MM.1S (cell line): ENCODE results near the gene CHN2.

ENCODE experiments used
- DNase-seq: peaks from one replicate; pipeline ENCODE4 v3.0.0-alpha.2; 2015
- H2AFZ ChIP-seq: fragments of 300-600 bp; sonication (generic); 2 replicates; pipeline ENCODE4 v1.6.0; 2016; ENCODE audit warnings: antibody characterized with exemption, low read length
- H3F3A ChIP-seq: fragments of 300-600 bp; sonication (generic); 2 replicates; pipeline ENCODE4 v1.6.1; 2016; ENCODE audit warnings: mild to moderate bottlenecking, antibody characterized with exemption, low read length, moderate library complexity, mixed read lengths; ENCODE audit not compliant: insufficient read depth
- H3K27ac ChIP-seq: fragments of 300-600 bp; sonication (generic); 2 replicates; pipeline ENCODE4 v1.5.1; 2016; ENCODE audit warnings: mild to moderate bottlenecking, low read length
- H3K27me3 ChIP-seq: fragments of 300-600 bp; sonication (generic); replicated peaks from 2 replicates; pipeline ENCODE4 v1.6.0; 2016; ENCODE audit warnings: low read length; ENCODE audit not compliant: insufficient read depth
- H3K36me3 ChIP-seq: fragments of 300-600 bp; sonication (generic); replicated peaks from 2 replicates; pipeline ENCODE4 v1.6.1; 2016; ENCODE audit warnings: mild to moderate bottlenecking, low read length, mixed read lengths; ENCODE audit not compliant: insufficient read depth
- H3K4me1 ChIP-seq: fragments of 300-600 bp; sonication (generic); 2 replicates; pipeline ENCODE4 v1.6.1; 2016; ENCODE audit warnings: low read length, mixed read lengths
- H3K4me2 ChIP-seq: fragments of 300-600 bp; sonication (generic); 2 replicates; pipeline ENCODE4 v1.6.0; 2016; ENCODE audit warnings: low read depth, low read length
- H3K4me3 ChIP-seq: fragments of 300-600 bp; sonication (generic); 2 replicates; pipeline ENCODE4 v1.5.1; 2016; ENCODE audit warnings: low read length, mixed read lengths
- H3K79me2 ChIP-seq: fragments of 300-600 bp; sonication (generic); 2 replicates; pipeline ENCODE4 v1.6.1; 2016; ENCODE audit warnings: mixed run types, low read length, mixed read lengths
- H3K9ac ChIP-seq: fragments of 300-600 bp; sonication (generic); 2 replicates; pipeline ENCODE4 v1.6.1; 2016; ENCODE audit warnings: low read length, mixed read lengths
- H3K9me2 ChIP-seq: fragments of 300-600 bp; sonication (generic); replicated peaks from 2 replicates; pipeline ENCODE4 v1.6.1; 2016; ENCODE audit warnings: mild to moderate bottlenecking, low read length, mixed read lengths; ENCODE audit not compliant: insufficient read depth
- H3K9me3 ChIP-seq: fragments of 300-600 bp; sonication (generic); replicated peaks from 2 replicates; pipeline ENCODE4 v1.6.1; 2016; ENCODE audit warnings: mild to moderate bottlenecking, low read length, mixed read lengths; ENCODE audit not compliant: insufficient read depth
- H4K20me1 ChIP-seq: fragments of 300-600 bp; sonication (generic); 2 replicates; pipeline ENCODE4 v1.6.1; 2016; ENCODE audit warnings: mild to moderate bottlenecking, low read length, moderate library complexity, mixed read lengths; ENCODE audit not compliant: insufficient read depth
- EZH2 ChIP-seq: fragments of 300-600 bp; sonication (generic); optimal IDR thresholded peaks from 2 replicates; pipeline ENCODE3; 2017; ENCODE audit warnings: low read depth, mild to moderate bottlenecking, antibody characterized with exemption, low read length, mixed read lengths
- EZH2phosphoT487 ChIP-seq: fragments of 300-600 bp; sonication (generic); IDR thresholded peaks from 2 replicates; pipeline ENCODE4 v1.6.1; 2018; ENCODE audit warnings: antibody characterized with exemption, low read length
- TF ChIP-seq, protein P1 (sequence below): fragments of 300-600 bp; sonication (generic); IDR thresholded peaks from 2 replicates; pipeline ENCODE4 v1.5.1; 2016; ENCODE audit warnings: antibody characterized with exemption, low read length, mixed read lengths

The CHN2 gene

DNA sequence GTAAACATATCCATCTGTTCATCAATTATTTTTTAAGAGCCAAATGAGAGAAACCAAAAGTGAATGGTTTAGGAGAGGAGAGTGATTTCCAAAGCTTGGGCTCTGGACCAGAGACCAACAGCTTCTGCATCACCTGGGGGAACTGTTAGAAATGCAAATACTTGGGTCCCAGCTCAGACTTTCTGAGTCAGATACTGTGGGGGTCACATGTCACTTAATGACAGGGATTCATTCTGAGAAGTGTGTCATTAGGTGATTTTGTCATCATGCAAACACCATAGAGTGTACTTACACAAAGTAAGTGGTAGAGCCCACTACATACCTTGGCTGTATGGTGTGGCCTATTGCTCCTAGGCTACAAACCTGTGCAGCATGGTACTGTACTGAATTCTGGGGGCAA lies 240.6 kb downstream of the CHN2 start:
- no peak overlapping the region for H3K4me2 ChIP-seq
- no peak for TF ChIP-seq EZH2phosphoT487
- TF ChIP-seq, protein P1, sequence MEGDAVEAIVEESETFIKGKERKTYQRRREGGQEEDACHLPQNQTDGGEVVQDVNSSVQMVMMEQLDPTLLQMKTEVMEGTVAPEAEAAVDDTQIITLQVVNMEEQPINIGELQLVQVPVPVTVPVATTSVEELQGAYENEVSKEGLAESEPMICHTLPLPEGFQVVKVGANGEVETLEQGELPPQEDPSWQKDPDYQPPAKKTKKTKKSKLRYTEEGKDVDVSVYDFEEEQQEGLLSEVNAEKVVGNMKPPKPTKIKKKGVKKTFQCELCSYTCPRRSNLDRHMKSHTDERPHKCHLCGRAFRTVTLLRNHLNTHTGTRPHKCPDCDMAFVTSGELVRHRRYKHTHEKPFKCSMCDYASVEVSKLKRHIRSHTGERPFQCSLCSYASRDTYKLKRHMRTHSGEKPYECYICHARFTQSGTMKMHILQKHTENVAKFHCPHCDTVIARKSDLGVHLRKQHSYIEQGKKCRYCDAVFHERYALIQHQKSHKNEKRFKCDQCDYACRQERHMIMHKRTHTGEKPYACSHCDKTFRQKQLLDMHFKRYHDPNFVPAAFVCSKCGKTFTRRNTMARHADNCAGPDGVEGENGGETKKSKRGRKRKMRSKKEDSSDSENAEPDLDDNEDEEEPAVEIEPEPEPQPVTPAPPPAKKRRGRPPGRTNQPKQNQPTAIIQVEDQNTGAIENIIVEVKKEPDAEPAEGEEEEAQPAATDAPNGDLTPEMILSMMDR, result no peak
- TF ChIP-seq EZH2, result no peak
- H3K36me3 ChIP-seq, result no peaks in the 10 kb centered on the region
- no peak overlapping the region for H3K27ac ChIP-seq
- H2AFZ ChIP-seq, result no peak overlapping the region
- H3K9me3 ChIP-seq, result no peaks in the 10 kb centered on the region
- no peaks in the 10 kb centered on the region for H4K20me1 ChIP-seq
- no peak overlapping the region for H3K9ac ChIP-seq
- no peaks in the 10 kb centered on the region for H3K79me2 ChIP-seq
- H3K4me3 ChIP-seq, result no peak overlapping the region
- no peaks in the 10 kb centered on the region for H3K9me2 ChIP-seq
- peaks cover 10% of the 10 kb centered on the region for H3K4me1 ChIP-seq
- no peaks in the 10 kb centered on the region for H3F3A ChIP-seq
- H3K27me3 ChIP-seq, result no peaks in the 10 kb centered on the region
- DNase-seq, result no peak

DNA sequence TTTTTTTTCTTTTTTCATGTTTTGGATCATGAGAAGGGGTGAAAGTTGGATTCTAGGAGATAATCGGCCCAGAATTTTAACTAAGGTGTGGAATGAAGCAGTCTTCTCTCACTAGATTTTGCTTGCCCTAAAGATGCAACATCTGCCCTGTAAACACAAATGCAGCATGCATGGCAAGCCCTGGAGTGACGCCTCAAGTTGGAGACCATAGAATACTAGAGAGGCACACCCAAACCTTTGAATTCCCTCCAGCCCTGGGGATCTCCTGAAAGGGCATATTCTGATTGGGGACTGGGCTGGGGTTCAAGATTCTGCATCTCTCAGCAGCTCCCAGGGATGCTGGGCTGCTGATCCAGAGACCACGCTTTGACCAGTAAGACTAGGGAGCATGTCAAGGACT lies 241.3 kb downstream of the CHN2 start:
- H3K27ac ChIP-seq, result no peak overlapping the region
- no peaks in the 10 kb centered on the region for H3K9me2 ChIP-seq
- H2AFZ ChIP-seq, result no peak overlapping the region
- H3K4me2 ChIP-seq, result no peak overlapping the region
- no peak overlapping the region for H3K9ac ChIP-seq
- H3F3A ChIP-seq, result no peaks in the 10 kb centered on the region
- no peaks in the 10 kb centered on the region for H4K20me1 ChIP-seq
- H3K36me3 ChIP-seq, result no peaks in the 10 kb centered on the region
- no peaks in the 10 kb centered on the region for H3K79me2 ChIP-seq
- H3K4me3 ChIP-seq, result no peak overlapping the region
- no peaks in the 10 kb centered on the region for H3K9me3 ChIP-seq
- peaks cover 10% of the 10 kb centered on the region for H3K4me1 ChIP-seq
- no peak for DNase-seq
- no peaks in the 10 kb centered on the region for H3K27me3 ChIP-seq
- TF ChIP-seq, protein P1, result no peak

DNA sequence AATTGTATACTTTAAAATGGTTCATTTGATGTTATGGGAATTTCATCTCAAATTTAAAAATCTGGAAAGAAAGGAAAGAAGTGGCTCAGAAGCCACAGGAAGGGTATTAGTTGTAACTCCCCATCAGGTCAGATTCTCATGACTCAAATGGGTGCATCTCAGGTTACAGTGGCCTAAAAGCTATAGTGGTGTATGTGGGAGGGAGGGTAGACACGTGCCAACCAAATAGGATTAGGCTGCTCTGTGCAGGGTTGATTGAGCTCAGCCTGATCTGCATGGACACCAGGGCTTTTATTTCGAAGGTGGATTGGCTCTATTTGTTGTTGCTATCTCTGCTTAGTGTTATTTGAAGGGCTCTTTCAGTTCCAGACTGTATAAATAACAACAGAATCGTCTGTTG lies 247.6 kb downstream of the CHN2 start:
- H3K27ac ChIP-seq, result no peak overlapping the region
- no peaks in the 10 kb centered on the region for H3K4me1 ChIP-seq
- TF ChIP-seq EZH2phosphoT487 (no peak), EZH2 (no peak)
- TF ChIP-seq, protein P1, result no peak
- no peaks in the 10 kb centered on the region for H3K27me3 ChIP-seq
- no peaks in the 10 kb centered on the region for H3K9me2 ChIP-seq
- no peaks in the 10 kb centered on the region for H4K20me1 ChIP-seq
- H3F3A ChIP-seq, result no peaks in the 10 kb centered on the region
- no peaks in the 10 kb centered on the region for H3K36me3 ChIP-seq
- no peak overlapping the region for H3K4me3 ChIP-seq
- H3K9ac ChIP-seq, result no peak overlapping the region
- no peak overlapping the region for H3K4me2 ChIP-seq
- no peak for DNase-seq
- no peaks in the 10 kb centered on the region for H3K9me3 ChIP-seq
- H3K79me2 ChIP-seq, result no peaks in the 10 kb centered on the region
- H2AFZ ChIP-seq, result no peak overlapping the region
